Measurements from ENCODE around the gene ADAM19. TPM values are rescaled to one million over a fixed set of nuclear protein-coding genes. Genes with fewer than 3 reads are reported as not detected.

The ADAM19 gene
- total RNA-seq, 4 donors from 2014 or later, result 1.1 to 47.9 (median 5.4) TPM

DNA sequence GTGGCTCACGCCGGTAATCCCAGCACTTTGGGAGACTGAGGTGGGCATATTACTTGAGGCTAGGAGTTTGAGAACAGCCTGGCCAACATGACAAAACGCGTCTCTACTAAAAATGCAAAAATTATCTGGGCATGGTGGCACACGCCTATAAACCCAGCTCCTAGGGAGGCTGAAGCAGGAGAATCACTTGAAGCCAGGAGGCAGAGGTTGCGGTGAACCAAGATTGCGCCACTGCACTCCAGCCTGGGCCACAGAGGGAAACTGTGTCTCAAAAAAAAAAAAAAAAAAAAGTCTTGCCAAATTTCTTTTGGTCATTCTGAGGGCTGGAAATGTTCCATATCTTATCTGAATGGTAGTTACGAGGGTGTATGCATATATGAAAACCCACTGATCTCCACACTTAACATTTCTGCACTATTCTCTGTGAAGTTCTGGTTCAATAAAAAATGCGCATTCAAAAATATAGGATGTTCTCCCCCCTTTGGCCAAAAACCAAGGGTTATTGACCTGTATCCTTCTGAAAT lies 129.1 kb downstream of the ADAM19 start:
- H3K9me3 ChIP-seq, result no peaks in the 10 kb centered on the region
- no peak for TF ChIP-seq POLR2A (IDR thresholded peaks at IDR 0.05)
- TF ChIP-seq, protein P1, sequence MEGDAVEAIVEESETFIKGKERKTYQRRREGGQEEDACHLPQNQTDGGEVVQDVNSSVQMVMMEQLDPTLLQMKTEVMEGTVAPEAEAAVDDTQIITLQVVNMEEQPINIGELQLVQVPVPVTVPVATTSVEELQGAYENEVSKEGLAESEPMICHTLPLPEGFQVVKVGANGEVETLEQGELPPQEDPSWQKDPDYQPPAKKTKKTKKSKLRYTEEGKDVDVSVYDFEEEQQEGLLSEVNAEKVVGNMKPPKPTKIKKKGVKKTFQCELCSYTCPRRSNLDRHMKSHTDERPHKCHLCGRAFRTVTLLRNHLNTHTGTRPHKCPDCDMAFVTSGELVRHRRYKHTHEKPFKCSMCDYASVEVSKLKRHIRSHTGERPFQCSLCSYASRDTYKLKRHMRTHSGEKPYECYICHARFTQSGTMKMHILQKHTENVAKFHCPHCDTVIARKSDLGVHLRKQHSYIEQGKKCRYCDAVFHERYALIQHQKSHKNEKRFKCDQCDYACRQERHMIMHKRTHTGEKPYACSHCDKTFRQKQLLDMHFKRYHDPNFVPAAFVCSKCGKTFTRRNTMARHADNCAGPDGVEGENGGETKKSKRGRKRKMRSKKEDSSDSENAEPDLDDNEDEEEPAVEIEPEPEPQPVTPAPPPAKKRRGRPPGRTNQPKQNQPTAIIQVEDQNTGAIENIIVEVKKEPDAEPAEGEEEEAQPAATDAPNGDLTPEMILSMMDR (IDR thresholded peaks at IDR 0.05), result no peak
- no peak overlapping the region for H3K27ac ChIP-seq
- H3K36me3 ChIP-seq, result no peaks in the 10 kb centered on the region
- H3K27me3 ChIP-seq, result no peaks in the 10 kb centered on the region
- no peak overlapping the region for H3K4me3 ChIP-seq
- no peaks in the 10 kb centered on the region for H3K4me1 ChIP-seq
- no peak for DNase-seq

DNA sequence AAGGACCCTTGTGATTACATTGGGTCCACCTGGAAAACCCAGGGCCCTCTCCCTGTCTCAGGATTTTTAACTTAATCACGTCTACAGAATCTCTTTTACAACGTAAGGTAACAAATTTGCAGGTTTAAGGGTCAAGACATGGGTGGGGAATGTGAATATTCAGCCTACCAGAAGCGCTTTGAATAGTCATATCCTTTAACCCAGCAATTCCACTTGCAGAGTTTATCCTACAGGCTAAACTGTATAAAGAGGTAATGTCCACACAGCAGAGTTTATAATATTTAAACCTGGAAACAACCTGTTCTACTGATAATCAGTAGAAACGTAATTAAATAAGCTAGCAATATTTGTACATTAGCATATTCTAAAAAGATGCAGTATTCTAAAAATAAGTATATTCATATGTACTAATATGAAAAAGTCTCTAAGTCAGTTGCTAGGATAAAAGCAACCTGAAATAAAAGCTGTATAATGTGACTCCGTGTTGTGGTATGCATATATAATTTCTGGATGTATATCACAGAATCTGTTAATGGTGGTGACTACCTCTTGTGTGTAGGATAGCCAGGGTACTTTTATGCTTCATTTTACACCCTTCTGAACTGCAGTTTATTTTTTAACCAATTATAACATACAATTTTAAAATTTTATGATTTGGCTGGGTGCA lies 129.7 kb downstream of the ADAM19 start:
- Histone ChIP-seq H3K27me3 (no peaks in the 10 kb centered on the region), H3K9me3 (no peaks in the 10 kb centered on the region), H3K4me1 (no peaks in the 10 kb centered on the region), H3K36me3 (no peaks in the 10 kb centered on the region), H3K27ac (no peak overlapping the region), H3K4me3 (no peak overlapping the region)
- no peak for DNase-seq
- TF ChIP-seq, protein P1 (IDR thresholded peaks at IDR 0.05), result no peak
- TF ChIP-seq POLR2A (IDR thresholded peaks at IDR 0.05), result no peak

DNA sequence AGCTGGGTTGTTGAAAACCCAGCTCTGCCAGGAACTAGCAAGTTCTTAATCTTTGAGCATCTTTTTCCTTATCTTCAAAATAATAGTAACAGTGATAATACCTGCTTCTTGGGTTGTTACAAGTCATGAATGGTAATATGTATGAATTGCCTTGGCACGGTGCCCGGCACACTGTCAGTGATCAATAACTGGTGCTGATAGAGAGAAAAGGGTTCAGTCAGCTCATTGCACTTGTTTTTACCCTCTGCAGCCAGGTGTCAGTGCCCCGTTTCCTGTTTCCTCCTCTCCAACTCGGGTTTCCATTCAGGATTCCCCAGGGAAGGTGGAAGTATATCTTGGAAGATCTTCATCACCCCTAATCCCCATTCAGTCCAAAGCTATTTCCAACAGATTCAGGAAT lies 131.4 kb downstream of the ADAM19 start:
- Histone ChIP-seq H3K4me3 (no peak overlapping the region), H3K27ac (no peak overlapping the region), H3K4me1 (no peaks in the 10 kb centered on the region), H3K9me3 (no peaks in the 10 kb centered on the region), H3K36me3 (no peaks in the 10 kb centered on the region), H3K27me3 (no peaks in the 10 kb centered on the region)
- TF ChIP-seq, protein P1 (IDR thresholded peaks at IDR 0.05), result no peak
- no peak for TF ChIP-seq POLR2A (IDR thresholded peaks at IDR 0.05)
- DNase-seq, result no peak

DNA sequence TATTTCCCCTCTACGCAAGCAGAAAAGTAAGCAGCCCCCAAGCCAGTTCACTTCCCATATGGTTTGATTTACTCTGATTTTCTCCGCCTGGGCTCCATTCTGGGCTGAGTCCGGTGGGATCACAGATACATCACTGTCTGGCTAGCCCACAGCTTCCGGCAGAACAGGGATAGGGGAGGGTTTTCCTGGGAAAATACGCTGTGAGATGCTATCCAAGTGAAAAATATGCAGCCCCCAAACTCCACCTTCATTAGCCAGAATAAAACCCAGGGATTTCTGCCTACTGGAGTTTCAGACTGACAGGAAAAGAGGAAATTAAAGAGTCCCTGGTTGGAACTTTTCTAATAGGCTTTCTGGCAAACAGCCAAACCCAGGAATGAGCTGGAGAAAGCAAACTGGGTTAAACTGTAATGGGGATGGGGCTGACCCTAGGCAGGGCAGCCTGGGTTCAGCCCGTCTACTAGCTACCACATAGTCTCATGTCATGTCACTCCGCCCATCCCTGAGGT lies 132.5 kb downstream of the ADAM19 start:
- Histone ChIP-seq H3K9me3 (no peaks in the 10 kb centered on the region), H3K4me3 (no peak overlapping the region), H3K27me3 (no peaks in the 10 kb centered on the region), H3K36me3 (no peaks in the 10 kb centered on the region), H3K27ac (no peak overlapping the region), H3K4me1 (no peaks in the 10 kb centered on the region)
- no peak for TF ChIP-seq POLR2A (IDR thresholded peaks at IDR 0.05)
- TF ChIP-seq, protein P1 (IDR thresholded peaks at IDR 0.05), result no peak
- DNase-seq, result no peak

DNA sequence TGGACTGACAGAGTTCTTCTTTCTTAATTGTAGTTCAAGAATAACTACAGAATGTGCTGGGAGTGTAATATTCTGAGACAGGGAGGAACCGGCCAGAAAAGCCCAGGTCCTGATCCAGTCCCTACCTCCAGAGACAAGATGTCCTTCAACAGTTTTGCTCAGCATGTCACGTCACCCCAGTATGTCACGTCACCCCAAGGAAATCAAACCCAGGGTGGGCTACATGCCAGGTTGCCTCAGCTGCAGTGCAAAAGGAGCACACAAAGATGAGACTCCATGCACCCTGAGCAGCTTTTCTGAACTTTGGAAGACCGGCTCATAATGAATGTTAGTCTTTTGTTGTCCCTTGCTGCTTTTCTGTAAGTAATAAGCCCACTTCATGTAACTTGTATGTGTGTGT lies 141.5 kb downstream of the ADAM19 start:
- no peak for DNase-seq
- Histone ChIP-seq H3K9me3 (no peaks in the 10 kb centered on the region), H3K27me3 (no peaks in the 10 kb centered on the region), H3K4me1 (no peaks in the 10 kb centered on the region), H3K27ac (no peak overlapping the region), H3K4me3 (no peak overlapping the region), H3K36me3 (no peaks in the 10 kb centered on the region)
- TF ChIP-seq, protein P1 (IDR thresholded peaks at IDR 0.05), result no peak
- no peak for TF ChIP-seq POLR2A (IDR thresholded peaks at IDR 0.05)

Measured in Peyer's patch (tissue), 4 donors.